Subcutaneous adipose tissue (tissue), 4 donors: ENCODE measurements around the gene UBE3A. TPM values are rescaled to one million over a fixed set of nuclear protein-coding genes. Genes with fewer than 3 reads are reported as not detected.

ENCODE experiments used
- total RNA-seq, 4 donors: library from RNA; depleted of rRNA; stranded (reverse); fragments of >200 nt; gene quantifications; one replicate each; pipeline ENCODE4 v1.1.0, GENCODE V29; 2016
- TF ChIP-seq, protein P1 (sequence below): fragments of 450-650 bp; IDR thresholded peaks from one replicate; pipeline ENCODE4 v1.5.1; 2016; ENCODE audit warnings: low read depth, mild to moderate bottlenecking, control low read depth, antibody characterized with exemption, moderate library complexity

The UBE3A gene
- total RNA-seq, 4 donors from 2014 or later: 56.7 to 94.6 (median 64.8) TPM

DNA sequence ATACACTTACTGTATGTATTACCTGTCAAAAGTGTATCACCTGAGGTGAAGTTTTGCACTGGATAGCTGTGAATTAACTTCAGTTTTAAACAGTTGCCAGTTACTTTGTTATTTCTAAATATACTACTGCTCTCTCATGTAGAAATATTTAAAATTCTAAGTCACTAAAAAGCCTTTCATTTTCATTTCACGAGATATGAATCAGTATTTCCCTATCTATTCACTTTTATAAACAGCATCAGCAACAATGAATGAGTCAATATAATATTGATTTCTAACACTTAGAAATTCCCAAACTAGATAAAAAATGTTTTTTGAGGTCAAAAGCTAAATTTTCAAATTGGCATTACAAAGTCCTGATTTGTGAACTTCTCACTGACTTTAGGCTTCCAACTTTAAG is 32.6 kb downstream of the UBE3A start:
- TF ChIP-seq, protein P1, sequence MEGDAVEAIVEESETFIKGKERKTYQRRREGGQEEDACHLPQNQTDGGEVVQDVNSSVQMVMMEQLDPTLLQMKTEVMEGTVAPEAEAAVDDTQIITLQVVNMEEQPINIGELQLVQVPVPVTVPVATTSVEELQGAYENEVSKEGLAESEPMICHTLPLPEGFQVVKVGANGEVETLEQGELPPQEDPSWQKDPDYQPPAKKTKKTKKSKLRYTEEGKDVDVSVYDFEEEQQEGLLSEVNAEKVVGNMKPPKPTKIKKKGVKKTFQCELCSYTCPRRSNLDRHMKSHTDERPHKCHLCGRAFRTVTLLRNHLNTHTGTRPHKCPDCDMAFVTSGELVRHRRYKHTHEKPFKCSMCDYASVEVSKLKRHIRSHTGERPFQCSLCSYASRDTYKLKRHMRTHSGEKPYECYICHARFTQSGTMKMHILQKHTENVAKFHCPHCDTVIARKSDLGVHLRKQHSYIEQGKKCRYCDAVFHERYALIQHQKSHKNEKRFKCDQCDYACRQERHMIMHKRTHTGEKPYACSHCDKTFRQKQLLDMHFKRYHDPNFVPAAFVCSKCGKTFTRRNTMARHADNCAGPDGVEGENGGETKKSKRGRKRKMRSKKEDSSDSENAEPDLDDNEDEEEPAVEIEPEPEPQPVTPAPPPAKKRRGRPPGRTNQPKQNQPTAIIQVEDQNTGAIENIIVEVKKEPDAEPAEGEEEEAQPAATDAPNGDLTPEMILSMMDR: no peak

DNA sequence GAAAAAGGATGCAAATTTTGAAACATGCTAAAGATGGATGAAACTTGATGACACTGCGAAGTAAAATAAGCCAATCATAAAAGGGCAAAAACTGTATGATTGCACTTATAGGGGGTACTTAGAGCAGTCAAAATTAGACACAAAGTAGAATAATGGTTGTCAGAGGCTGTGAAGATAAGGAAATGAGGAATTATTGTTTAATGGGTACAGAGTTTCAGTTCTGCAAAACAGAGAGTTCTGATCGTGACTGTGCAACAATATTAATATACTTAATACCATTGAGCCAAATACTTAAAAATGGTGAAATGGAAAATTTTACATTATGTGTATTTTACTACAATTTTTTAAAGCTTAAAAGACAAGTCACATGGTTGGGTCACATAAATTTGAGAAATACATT is 35.1 kb downstream of the UBE3A start:
- TF ChIP-seq, protein P1: no peak

DNA sequence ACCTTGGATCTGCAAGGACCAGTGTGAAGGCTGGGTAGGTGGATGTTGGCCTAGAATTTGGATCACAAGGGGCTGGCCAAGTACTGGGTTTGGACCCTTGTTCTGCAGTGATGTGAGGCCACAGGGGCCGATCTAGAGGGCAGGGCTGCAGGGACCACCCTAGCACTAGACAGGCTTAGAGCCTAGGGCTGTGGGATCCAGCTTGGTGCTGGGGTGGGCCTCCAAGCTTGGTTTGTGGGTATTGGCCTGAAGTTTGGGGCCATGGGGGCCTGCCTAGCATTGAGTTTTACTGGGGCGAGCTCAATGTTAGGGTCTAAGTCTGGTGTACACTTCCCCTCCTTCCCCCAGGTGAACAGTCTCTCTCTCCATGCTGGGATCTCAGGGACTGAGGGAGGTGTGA is 36.5 kb downstream of the UBE3A start:
- TF ChIP-seq, protein P1: no peak

DNA sequence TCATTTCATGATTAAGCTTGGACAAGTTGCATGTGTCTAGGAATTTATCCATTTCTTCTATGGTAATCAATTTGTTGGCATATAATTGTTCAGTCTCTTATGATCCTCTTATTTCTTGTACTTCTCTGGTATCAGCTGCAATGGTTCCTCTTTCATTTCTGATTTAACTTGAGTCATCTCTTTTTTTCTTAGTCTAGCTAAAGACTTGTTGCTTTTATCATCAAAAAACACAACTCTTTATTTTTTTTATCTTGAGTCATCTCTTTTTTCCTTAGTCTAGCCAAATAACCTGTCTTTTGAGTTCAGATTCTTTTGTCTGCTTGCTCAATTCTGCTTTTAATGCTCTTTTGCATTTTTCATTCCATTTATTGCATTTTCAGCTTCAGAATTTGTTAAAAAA is 37.3 kb downstream of the UBE3A start:
- TF ChIP-seq, protein P1: no peak

DNA sequence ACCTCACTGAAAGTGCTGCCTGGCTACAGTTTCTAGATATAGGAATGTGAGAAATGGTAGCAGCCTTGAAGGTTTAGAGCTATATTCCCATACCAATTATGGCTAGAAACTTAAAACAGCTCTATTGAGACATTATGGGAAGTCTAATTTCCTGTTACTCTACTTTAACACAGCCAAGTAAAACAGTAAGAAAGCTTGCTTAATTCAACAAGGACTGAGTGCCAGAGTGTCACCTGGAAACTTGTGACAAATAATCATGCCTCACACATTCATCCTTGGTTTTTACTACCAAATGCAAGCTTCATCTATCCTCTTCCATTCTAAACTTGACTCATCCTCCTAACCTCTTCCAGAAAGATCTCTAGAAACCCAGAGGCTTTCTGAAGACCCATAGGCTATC is 41.7 kb downstream of the UBE3A start:
- TF ChIP-seq, protein P1: no peak

DNA sequence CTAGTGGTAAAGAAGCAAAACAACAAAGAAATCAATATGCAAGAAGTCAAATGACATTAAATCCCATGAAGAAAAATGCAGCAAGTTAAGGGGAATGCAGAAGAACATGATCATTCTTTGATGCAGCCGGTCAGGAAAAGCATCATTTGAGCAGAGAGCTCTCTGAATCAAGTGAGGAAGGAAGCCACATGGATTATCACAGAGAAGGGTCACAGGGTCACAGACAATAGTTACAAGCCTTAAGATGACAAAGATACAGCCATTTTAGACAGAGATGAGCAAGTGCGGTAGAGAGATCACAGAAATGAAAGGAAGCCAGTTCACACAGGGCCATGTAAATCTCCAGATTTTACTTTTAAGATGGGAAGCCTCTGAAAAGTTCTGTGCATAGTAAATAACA is 43.9 kb downstream of the UBE3A start:
- TF ChIP-seq, protein P1: no peak

DNA sequence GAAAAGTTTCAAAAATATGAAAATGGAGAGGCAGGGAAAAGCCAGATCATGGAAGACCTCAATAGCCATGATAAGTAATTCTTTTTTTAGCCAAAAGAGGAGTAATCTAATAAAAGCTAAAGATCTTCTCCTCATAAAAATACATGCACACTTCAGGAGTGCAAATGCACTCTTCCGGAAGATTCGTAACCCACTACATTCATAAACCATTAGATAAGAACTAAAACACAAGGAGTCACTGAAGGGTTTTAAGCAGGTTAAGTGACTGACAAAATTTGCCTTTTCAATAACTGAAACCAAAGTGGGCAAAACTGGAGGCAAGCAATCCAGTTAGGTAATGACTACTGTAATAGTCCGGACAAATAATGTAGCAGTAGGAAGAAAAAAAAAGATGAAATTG is 46.0 kb downstream of the UBE3A start:
- TF ChIP-seq, protein P1: no peak
